GM18867 (cell line): Measurements from ENCODE around the gene LRRC4C.

ENCODE experiments used
- ATAC-seq: cut with Tn5 transposase; IDR thresholded peaks from one replicate; pipeline ENCODE4 v1.9.1; 2021; ENCODE audit warnings: mild to moderate bottlenecking, moderate library complexity; ENCODE audit not compliant: unreplicated experiment

The LRRC4C gene

DNA sequence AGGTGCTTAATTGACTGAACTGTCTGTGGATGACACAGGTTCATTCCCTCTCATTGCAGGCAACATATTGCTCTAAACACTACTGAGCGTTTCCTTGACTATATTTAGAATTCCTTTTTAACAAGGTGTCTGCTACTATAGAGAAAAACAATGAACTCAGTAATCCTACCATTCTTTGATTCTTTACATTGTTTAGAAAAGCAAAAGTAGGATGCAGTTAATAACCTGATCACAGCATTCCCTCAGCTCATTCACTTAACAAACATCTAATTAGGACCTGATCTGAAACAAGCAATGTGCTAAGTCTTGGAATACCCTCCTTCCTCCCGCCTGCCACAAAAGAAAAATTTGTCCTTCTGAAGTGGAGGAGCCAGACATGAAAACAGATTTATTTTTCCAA is 313.1 kb downstream of the LRRC4C start:
- no peak for ATAC-seq

DNA sequence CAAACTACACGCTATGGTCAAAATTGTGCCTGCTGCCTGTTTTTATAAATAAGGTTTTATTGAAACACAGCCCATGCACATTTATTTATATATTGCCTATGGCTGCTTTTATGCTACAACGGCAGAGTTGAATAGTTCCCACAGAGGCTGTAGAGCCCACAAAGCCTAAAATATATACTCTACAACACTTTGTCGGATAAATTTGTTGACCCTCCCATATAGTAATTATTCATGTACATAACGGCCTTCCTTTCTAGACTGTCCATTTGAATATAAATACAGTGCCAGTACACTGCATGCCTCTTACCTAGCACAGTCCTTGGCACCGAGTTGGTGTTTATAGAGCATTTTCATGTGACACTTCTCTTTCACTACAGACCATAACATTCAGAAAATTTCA is 314.0 kb downstream of the LRRC4C start:
- no peak for ATAC-seq

- no peak for ATAC-seq
Observed at GRCh38 chr11:41134971-41135370, 324.5 kb downstream of the LRRC4C start.

DNA sequence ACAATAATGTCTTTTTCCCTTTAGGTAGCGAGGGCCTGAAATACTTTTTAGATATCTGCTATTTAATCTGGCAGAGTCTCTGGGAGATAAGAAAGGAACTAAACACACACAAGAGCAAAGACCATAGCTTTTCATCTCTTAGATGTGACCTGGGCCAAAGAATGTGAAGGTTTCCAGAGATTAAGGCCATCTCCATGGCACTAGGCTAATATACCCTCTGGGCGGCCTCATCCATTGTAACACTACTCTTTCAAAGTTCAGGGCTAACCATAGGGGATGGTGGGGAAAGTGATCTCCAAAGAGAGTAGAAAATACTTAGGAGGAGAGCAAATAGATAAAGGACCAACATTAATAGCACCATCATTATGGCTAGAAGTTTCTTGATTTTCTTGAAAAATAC is 326.4 kb downstream of the LRRC4C start:
- ATAC-seq: no peak

DNA sequence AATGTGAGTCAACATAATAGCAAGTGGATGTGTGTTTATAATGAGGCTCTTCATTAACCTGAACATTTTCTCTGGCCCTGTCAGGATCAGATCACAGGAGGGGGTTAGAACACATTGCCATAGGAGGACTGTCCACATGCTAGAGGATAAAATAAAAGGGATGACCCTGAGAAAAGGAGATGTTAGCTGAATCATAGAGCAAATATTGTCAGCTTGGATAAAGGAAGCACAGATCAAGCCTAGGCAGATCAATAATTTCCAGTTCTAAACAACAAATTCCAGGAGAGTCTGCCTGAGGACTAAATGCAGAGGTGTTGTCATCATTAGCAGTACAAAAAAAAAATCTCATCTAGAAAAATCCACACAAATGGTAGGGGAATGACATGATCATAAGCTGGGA is 337.9 kb downstream of the LRRC4C start:
- ATAC-seq: no peak

DNA sequence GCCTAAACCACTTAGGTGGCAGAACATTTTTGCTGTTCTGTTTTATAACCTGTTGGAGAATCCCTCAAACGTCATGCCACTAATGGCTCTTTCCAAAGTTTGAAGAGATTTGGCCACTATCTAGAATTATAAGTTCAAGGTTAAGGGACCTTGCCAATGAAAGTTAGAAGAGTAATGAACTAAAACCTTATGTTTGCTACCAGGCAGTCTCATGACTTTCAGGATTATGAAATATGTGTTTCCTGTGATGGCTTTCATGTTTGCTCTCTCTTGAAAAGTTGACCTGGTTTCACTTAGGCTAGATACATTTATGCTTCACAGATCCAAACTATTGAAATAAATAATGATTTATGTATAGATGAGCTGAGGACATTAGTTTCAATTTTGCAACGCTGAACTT is 340.0 kb downstream of the LRRC4C start:
- ATAC-seq: no peak

DNA sequence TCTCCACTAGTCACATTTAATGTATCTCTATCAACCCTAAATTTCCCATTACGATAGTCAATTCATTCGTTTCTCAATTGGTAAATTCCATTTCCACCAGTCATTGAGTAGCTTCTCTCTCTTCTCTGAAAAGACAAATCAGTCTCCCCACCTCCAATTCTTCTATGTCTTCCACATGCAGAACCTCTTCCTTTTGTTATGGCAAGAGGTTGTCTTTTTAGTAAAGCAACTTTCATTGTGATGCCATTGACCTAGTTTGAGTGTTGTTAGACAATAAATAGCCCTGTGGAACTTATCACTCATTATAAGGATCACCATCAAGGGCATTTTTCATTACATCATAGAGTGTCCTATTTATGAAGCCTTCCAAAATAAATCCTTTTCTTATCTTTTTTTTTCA is 340.9 kb downstream of the LRRC4C start:
- no peak for ATAC-seq

DNA sequence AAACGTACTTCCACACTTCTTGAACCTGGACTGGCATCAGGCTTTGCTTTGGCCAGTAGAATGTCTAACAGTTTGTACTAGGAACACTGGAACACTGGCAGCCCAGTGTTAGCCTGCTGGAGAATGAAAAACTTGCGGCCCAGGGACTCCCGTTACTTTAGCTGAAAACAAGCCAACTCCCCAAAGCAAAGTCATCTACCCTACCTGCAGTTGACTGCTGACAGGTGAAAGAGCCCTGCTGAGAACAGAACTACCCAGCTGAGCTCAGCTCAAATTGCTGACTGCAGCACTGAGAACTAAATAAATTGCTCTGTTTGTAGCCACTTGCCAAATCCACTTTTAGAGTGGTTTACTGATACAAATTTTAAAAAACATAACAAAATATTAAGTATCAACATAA is 342.5 kb downstream of the LRRC4C start:
- ATAC-seq: no peak

DNA sequence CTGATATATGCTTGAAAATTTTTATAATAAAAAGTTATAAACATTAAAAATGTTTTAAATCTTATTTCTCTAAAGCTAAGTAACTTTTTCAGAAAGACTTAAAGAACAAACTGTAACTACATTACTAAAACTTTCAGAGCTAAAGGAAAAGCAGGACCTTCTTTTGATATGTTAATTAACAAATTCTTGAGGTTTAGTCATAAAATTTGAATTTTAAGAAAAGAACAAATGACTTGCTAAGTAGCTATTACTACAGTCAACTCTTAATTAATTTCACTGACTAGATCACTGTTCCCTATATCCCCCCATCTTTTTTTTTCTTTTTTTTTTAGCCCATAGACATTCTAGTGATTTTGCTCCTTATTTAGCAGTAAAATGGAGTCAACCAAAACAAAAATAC is 344.4 kb downstream of the LRRC4C start:
- ATAC-seq: no peak

- ATAC-seq: no peak
Observed at GRCh38 chr11:41113160-41113559, 346.3 kb downstream of the LRRC4C start.

DNA sequence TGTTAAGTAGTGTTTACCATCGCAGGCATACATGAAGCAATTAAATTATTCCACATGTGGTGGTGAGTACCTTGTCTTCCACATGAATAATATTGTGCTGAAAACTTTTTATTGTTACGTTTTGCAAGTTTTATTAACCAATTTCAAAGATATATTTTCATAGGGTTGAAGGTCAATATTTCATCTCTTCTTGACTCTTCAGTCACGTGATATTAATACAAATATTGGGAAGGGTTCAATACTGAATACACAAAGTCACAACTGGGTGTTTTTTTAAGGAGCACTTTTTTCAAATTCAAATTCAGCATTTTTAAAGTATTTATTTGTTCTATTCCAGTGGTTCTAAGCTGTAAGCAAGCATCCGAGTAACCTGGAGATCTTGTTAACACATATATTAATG is 348.9 kb downstream of the LRRC4C start:
- no peak for ATAC-seq

- ATAC-seq: peak; percentile 45
Observed at GRCh38 chr11:41102471-41102870, 357.0 kb downstream of the LRRC4C start.

DNA sequence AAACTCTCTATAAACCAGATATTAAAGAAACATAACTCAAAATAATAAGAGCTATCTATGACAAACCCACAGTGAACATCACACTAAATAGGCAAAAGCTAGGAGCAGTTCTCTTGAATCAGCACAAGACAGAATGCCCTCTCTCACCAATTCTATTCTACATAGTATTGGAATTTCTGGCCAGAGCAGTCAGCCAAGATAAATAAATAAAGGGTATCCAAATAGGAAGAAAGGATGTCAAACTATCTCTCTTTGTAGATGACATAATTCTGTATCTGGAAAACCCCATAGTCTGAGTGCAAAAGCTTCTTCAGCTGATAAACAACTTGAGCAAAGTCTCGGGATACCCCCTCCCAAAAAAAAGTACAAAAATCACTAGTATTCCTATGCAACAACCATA is 359.8 kb downstream of the LRRC4C start:
- no peak for ATAC-seq

DNA sequence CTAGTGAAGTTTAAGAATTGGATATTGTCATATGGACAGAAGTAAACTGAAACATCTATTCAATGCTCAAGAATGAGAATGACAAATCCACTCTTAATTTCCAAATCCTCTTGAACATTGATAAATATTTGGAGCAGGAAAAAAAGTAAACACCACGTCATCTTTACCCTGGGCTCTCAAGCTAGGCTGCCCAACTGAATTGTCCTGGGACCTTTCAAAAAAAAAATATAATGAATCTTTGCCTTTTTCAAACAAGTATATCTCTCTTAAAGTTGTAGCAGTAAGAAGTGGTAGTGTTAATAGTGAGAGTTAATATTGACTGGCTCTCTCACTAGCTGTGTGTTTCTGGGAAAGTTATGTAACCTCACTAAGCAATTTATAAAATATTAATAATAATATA is 374.3 kb downstream of the LRRC4C start:
- ATAC-seq: no peak

DNA sequence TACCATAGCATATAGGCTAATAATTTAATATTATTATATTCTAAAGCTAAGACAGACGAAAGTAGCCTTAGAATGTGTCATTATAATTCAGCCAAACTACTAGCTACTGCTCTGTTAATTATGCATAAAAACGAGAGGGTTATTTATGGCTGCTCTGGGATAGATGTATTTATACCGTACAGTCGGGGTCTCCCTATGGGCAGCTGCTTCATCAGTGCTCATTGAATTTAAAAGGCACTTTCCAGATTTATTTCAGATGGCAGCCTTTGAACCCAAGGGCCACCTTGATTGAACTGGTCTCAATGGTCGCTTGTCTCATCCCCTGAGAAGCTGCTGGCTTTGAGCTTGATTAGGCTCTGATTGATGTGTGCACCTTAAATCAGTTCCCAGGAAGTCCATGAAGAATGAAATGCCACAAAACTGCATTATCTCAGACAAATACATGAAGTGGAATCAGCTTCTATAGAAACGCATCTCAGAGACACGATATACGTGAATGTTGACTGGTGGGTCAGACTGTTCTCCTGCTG is 377.6 kb downstream of the LRRC4C start:
- no peak for ATAC-seq

GRCh38 chr11:41074318-41074717 is 385.1 kb downstream of the LRRC4C start:
- ATAC-seq: no peak

DNA sequence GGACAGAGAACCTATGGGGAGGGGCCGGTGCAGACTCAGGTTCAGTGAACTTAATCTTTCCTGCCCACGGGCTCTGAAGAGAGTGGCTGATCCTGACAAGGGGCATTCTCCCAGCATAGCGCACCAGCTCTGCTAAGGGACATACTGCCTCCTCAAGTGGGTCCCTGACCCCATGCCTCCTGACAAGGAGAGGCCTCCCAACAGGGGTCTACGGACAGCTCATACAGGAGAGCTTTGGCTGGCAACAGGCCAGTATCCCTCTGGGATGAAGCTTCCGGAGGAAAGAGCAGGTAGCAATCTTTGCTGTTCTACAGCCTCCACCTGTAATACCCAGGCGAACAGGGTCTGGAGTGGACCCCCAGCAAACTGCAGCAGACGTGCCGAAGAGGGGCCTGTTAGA is 394.0 kb downstream of the LRRC4C start:
- no peak for ATAC-seq

DNA sequence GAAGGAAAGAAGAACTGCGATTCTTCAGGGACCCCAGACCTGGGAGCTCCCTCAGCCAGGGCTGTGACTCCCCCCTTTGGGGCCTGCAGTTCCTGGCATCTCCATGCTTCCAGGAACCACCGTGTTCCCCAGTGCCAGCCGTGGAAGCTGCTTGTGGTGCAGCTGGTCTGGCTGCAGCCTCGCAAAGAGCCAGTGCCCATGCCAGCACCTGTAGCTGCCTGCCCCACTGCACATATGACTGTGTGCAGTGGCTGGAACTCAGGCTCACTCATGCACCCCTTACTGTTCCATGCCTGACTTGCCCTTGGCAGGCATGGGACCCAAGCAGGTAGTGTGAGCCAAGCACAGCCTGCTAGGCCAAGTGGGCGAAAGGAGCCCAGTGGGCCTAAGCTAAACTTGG is 401.3 kb downstream of the LRRC4C start:
- no peak for ATAC-seq

DNA sequence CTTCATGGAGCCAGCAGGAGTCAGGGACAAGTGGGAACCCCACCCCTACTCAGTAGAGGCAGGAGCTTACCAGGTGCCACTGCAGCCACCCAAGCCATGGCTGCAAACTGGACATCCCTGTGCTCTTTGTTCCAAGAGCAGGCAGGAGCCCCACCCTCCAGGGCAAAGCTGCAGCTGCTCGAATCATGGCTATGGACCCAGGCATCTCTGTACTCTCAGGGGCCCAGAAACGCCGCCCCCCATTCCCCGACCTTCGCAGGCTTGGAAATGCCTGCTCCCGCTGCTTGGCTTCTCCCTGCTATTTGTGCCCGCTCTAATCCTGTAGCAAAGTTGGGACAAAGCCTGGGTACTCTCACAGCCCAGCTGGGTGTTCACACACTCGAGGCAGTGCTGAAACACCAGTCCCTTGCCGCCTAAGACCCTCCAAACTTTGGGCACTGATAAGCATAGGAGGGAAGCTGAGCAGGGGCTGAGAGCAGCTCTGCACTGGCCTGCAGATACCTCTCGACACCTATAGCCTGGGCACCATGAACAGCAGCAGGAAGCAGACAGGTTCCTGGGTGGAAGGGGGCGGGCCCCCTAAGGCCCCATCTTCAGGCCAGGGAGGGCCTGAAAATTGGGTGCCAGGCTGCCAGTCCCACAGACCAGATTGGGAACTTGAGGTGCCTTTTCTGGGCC is 402.4 kb downstream of the LRRC4C start:
- no peak for ATAC-seq

GRCh38 chr11:41053894-41054293 is 405.6 kb downstream of the LRRC4C start:
- no peak for ATAC-seq

GRCh38 chr11:41051919-41052635 is 407.4 kb downstream of the LRRC4C start:
- ATAC-seq: no peak

- no peak for ATAC-seq
Observed at GRCh38 chr11:41050791-41051190, 408.7 kb downstream of the LRRC4C start.

- no peak for ATAC-seq
Observed at GRCh38 chr11:41047229-41047628, 412.2 kb downstream of the LRRC4C start.
